ENCODE measurements around the gene KCND3. TPM values are rescaled to one million over a fixed set of nuclear protein-coding genes. Genes with fewer than 3 reads are reported as not detected.

Gene KCND3
- total RNA-seq, 1 donor from 2014 or later = 8.1 TPM

GRCh38 chr1:111841746-111842145 lies 147.7 kb downstream of the KCND3 start:
- TF ChIP-seq POLR2A (IDR thresholded peaks at IDR 0.05) = no peak
- no peak for TF ChIP-seq CTCF (IDR thresholded peaks at IDR 0.05)
- TF ChIP-seq POLR2AphosphoS5 (IDR thresholded peaks at IDR 0.05; ENCODE audit: insufficient read depth in 1 of 2, low read depth in 1 of 2) = no peak
- no peak for DNase-seq (ENCODE audit: extremely low spot score in 2 of 2)
- intact Hi-C loops (cut with DNase I) = no loop called here
- Histone ChIP-seq H3K4me1 (no peaks in the 10 kb centered on the region), H3K9me3 (no peaks in the 10 kb centered on the region), H3K27ac (no peak overlapping the region), H3K27me3 (no peaks in the 10 kb centered on the region), H3K4me3 (no peak overlapping the region), H3K36me3 (no peaks in the 10 kb centered on the region)

DNA sequence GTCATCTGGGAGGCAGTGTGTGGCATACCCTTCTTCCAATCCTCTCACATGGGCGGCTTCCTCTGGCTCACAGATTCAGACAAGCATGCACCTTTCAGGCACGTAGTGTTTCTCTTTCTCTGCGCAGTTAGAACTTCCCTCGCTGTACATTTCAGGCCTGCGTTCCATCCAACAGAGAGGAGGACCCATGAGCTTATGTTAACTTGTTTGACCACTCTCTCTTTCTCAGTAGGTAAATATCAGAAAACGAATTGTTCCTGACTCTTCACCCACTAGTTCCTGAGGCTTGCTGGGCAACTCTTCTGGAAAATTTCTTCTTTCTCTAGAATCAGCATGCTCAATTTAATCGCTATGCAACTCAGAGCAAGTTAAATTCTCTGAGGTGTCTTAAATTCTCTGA lies 148.3 kb downstream of the KCND3 start:
- Histone ChIP-seq H3K36me3 (no peaks in the 10 kb centered on the region), H3K27ac (no peak overlapping the region), H3K27me3 (no peaks in the 10 kb centered on the region), H3K4me3 (no peak overlapping the region), H3K4me1 (no peaks in the 10 kb centered on the region), H3K9me3 (no peaks in the 10 kb centered on the region)
- no peak for DNase-seq (ENCODE audit: extremely low spot score in 2 of 2)
- TF ChIP-seq POLR2A (IDR thresholded peaks at IDR 0.05) (no peak), CTCF (IDR thresholded peaks at IDR 0.05) (no peak), POLR2AphosphoS5 (IDR thresholded peaks at IDR 0.05; ENCODE audit: insufficient read depth in 1 of 2, low read depth in 1 of 2) (no peak)
- intact Hi-C loops (cut with DNase I) = no loop called here

- intact Hi-C loops (cut with DNase I) = no loop called here
- H3K4me1 ChIP-seq = no peaks in the 10 kb centered on the region
- no peaks in the 10 kb centered on the region for H3K9me3 ChIP-seq
- no peak overlapping the region for H3K4me3 ChIP-seq
- no peak for DNase-seq (ENCODE audit: extremely low spot score in 2 of 2)
- TF ChIP-seq POLR2A (IDR thresholded peaks at IDR 0.05) (no peak), CTCF (IDR thresholded peaks at IDR 0.05) (no peak), POLR2AphosphoS5 (IDR thresholded peaks at IDR 0.05; ENCODE audit: insufficient read depth in 1 of 2, low read depth in 1 of 2) (no peak)
- H3K27ac ChIP-seq = no peak overlapping the region
- no peaks in the 10 kb centered on the region for H3K36me3 ChIP-seq
- H3K27me3 ChIP-seq = no peaks in the 10 kb centered on the region
Measured at GRCh38 chr1:111837393-111837792, 152.1 kb downstream of the KCND3 start.

DNA sequence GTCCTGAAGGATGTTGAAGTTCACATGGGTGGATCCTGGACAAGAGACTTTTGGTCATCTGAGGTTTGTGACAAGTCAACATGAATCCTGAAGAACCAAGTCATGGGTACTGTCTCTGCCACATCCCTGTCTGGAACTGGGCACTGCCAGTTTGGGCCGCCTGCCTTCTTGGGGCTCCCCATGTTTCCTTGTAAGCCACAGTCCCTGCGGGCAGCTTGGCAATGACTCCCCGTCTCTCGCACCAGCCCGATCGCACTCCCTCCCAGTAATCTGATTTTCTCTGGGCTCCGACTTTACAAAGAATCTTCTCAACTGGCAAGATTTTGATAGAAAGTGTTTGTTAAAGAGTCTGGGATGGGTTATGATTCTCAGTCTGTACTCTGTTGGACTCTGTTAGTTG lies 153.4 kb downstream of the KCND3 start:
- no peak overlapping the region for H3K27ac ChIP-seq
- H3K36me3 ChIP-seq = no peaks in the 10 kb centered on the region
- no peaks in the 10 kb centered on the region for H3K4me1 ChIP-seq
- DNase-seq (ENCODE audit: extremely low spot score in 2 of 2) = no peak
- no peak overlapping the region for H3K4me3 ChIP-seq
- intact Hi-C loops (cut with DNase I) = no loop called here
- no peaks in the 10 kb centered on the region for H3K9me3 ChIP-seq
- H3K27me3 ChIP-seq = no peaks in the 10 kb centered on the region
- TF ChIP-seq POLR2A (IDR thresholded peaks at IDR 0.05) (no peak), POLR2AphosphoS5 (IDR thresholded peaks at IDR 0.05; ENCODE audit: insufficient read depth in 1 of 2, low read depth in 1 of 2) (no peak), CTCF (IDR thresholded peaks at IDR 0.05) (no peak)

DNA sequence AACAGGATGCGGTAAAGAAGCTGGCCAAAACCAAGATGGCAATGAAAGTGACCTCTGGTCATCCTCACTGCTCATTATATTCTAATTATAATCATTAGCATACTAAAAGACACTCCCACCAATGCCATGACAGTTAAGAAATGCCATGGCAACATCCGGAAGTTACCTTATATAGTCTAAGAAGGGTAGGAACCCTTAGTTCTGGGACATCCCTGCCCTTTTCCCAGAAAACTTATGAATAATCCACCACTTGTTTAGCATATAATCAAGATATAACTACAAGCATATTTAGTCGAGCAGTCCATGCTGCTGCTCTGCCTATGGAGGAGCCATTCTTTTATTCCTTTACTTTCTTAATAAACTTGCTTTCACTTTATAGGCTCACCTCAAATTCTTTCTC lies 154.0 kb downstream of the KCND3 start:
- Histone ChIP-seq H3K36me3 (no peaks in the 10 kb centered on the region), H3K27ac (no peak overlapping the region), H3K4me3 (no peak overlapping the region), H3K9me3 (no peaks in the 10 kb centered on the region), H3K27me3 (no peaks in the 10 kb centered on the region), H3K4me1 (no peaks in the 10 kb centered on the region)
- TF ChIP-seq CTCF (IDR thresholded peaks at IDR 0.05) = no peak
- DNase-seq (ENCODE audit: extremely low spot score in 2 of 2) = no peak
- intact Hi-C loops (cut with DNase I) = no loop called here
